GM21723 (cell line): ENCODE results near the gene ATM.
"Not testable (repeated sequence)": the region's sequence is repeated elsewhere in the genome, so short reads cannot be mapped to it uniquely, and the experiment has no call there.

Experiments
- ATAC-seq: cut with Tn5 transposase; IDR thresholded peaks from one replicate; pipeline ENCODE4 v1.9.1; 2021; ENCODE audit warnings: mild to moderate bottlenecking, moderate library complexity; ENCODE audit not compliant: unreplicated experiment

Gene ATM

DNA sequence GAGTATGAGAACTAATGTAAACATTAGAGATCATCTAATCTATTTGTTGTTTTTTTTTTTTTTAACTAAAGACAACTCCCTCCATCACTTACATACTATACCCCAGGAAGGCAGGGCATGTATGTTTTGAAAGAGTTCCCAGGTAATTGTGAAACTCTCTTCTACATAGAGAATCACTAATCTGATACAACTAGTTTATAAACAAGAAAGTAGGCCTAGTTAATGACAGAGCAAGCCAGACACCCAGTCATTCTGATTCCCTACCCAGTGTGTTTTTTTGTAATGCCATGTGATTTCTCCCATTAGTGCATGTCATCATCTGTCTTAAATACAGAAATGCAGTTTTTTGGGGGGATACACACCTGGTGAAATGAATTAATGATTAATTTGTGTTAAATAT, 123.6 kb downstream of the ATM start:
- no peak for ATAC-seq

DNA sequence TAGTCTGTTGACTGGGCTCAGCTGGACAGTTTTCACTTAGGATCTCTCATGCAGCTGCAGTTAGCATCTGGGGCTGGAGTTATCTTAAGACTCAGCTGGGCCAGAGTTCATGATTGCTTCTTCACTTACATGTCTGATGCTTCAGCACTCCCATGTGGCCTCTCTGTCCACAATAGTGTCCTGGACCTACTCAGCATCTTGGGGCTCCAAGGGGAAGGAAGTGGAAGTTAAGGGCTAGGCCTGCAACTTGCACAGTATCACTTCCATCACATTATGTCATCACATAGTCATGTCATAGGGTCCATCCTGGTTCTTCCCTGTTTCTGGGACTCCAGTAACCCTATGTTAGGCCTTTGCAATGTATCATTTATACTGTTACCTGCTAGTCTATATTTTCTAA, 128.6 kb downstream of the ATM start:
- ATAC-seq, result no peak

DNA sequence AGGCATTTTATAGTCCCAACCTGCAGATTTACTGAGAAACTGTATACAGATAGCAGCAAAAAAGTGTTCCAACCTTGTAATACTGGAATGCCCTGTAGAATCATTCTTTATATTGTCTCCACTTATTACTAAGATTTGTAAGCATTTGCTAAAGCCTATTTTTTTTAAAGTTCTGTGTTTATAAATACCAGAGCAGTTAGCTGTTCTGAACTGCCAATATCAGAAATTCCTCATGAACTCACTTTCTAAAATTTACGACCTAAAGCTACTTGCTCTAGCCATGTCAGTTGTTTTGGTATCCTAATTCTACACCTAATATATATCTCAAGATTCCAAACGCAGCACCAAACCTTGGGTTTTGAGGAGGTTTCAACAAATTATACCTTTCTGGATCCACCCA, 141.3 kb downstream of the ATM start:
- no peak for ATAC-seq

DNA sequence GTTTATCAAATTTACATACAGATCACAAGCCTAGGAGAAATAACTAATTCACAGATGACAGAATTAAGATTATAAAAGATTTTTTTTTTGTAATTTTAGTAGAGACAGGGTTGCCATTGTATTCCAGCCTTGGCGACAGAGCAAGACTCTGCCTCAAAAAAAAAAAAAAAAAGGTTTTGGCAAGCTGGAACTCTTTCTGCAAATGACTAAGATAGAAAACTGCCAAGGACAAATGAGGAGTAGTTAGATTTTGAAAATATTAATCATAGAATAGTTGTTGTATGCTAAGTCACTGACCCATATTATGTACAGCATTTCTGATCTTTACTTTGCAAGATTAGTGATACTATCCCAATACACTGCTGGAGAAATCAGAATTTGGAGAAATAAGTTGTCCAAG, 145.3 kb downstream of the ATM start:
- ATAC-seq, result no peak

DNA sequence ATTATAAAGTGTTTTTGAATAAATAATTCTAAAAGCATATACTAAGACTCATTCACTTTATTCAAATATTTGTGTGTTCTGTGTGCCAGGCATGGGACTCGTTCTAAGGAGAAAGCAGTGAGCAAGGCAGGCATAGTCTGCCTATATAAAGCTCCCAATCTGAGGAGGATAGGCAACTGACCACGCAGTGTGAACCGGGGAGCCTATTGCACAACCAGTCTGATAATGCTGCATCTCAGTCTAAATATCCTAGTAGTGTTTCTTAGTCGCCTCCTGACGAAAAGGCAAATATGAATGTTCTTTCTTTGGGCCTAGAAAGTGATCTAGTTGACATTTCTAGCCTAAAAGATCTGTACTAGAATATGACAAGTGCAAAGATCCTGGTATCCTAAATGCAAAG, 146.2 kb downstream of the ATM start:
- ATAC-seq, result no peak

DNA sequence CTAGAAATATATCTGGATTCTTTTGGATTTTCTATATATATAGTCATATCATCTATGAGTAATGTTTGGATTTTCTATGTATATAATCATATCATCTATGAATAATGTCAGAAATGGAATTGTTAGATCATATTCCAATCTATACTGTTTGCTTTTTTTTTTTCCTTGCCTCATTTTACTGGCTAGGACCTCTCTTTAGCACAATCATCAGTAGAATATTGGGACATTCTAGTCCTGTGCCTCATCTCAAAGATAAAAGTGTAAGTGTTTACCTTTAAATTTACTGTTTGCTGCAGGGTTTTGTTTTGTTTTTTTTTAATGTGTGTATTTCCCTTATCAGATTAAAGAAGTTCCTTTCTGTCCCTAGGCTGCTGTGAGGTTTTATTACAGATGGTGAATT, 147.4 kb downstream of the ATM start:
- no peak for ATAC-seq

DNA sequence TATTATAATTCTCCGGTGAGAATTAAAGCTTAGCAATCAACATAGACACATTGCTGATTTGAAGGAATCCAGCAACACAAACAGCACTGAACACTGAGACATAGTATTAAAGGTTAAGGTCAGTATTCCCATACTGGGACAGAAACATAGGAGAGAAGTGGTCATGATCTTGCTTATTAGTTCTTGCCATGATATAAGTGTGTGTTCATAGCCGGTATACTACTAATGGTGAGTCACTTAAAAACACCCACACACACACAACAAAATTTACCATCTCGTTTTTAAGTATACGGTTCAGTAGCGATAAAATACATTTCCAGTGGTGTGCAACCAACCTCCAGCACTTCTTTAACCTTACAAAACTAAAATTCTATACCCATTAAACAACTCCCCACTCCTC, 148.1 kb downstream of the ATM start:
- no peak for ATAC-seq

DNA sequence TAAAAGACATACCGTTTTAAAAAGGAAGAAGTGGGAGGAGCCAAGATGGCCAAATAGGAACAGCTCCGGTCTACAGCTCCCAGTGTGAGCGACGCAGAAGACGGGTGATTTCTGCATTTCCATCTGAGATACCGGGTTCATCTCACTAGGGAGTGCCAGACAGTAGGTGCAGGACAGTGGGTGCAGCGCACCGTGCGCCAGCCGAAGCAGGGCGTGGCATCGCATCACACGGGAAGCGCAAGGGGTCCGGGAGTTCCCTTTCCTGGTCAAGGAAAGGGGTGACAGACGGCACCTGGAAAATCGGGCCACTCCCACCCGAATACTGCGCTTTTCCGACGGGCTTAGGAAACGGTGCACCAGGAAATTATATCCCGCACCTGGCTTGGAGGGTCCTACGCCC, 150.6 kb downstream of the ATM start:
- ATAC-seq, result not testable (repeated sequence)

DNA sequence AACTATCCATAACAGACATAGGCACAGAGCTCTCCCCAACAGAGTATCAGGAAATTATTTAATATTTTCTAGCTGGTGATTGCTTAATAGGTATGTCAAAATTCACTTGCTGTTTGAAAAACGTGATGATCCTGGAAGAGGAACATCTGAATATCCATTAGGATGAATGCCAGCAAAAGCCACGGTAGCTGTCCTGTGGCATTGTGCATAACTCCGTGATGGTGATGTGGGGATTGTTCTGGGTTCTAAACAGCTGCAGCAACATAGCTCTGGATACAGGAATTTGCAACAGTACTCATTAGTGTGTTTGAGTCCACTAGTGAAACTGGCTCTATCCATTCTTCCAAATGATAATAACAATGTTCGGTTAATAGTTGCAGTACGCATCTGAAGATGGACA, 165.7 kb downstream of the ATM start:
- ATAC-seq, result no peak

DNA sequence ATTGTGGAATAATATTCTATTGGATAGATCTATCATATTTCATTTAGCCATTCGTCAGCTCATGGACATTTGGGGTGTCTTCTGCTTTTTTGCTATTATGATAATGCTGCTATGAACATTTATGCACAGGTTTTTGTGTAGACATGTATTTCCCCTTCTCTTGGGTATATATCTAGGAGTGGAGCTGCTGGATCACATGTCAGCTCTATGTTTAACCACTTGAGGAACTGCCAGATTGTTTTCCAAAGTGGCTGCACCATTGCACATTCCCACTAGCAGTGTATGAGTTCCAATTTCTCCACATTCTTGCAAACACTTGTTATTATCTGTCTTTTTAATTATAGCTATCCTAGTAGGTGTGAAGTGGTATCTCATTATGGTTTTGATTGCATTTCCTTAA, 169.5 kb downstream of the ATM start:
- ATAC-seq, result no peak

DNA sequence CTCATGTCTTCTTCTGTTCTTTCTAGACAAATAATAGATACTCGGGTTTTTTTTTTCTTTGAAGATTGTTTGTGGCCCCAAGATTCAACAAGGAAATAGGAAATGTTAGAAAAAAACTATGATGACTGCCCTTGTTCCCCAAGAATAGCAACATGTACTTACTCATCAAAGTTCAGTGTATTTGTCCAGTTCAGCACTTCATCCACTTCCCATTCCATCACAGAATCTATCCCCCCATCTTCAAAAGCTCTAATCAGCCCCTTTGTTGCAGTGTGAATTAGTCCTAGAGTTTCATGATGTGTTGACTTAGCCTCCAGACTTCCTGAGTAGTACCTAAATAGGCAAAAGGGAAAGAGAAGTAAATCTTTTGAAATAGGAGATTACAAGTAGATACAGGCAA, 170.2 kb downstream of the ATM start:
- no peak for ATAC-seq

DNA sequence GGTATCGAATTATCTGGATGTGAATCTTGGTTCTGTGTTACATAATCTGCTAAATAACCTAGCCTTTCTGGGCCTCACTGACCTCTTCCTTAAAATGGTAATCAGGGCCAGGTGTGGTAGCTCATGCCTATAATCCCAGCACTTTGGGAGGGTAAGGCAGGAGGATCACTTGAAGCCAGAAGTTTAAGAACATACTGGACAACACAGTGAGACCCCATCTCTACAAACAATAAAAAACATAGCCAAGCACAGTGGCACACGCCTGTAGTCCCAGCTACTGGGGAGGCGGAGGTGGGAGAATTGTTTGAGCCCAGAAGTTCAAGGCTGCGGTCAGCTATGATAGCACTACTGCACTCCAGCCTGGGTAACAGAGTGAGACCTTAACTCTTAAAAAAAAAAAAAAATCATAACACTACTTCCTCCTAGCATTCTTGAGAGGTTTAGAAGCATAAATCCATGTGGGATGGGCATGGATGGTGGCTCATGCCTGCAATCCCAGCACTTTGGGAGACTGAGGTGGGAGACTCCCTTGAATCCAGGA, 171.9 kb downstream of the ATM start:
- ATAC-seq, result no peak

DNA sequence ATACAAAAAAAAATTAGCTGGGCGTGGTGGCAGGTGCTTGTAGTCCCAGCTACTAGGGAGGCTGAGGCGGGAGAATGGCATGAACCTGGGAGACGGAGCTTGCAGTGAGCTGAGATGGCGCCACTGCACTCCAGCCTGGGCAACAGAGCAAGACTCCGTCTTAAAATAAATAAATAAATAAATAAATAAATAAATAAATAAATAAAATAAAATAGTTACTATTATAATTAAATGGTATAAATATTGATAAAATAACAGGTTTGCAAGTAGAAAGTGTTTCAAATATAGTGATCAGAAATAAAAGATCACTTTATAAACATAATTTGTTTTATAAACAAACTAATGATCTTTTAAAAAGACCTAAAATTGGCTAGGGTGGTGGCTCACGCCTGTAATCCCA, 173.8 kb downstream of the ATM start:
- not testable (repeated sequence) for ATAC-seq

DNA sequence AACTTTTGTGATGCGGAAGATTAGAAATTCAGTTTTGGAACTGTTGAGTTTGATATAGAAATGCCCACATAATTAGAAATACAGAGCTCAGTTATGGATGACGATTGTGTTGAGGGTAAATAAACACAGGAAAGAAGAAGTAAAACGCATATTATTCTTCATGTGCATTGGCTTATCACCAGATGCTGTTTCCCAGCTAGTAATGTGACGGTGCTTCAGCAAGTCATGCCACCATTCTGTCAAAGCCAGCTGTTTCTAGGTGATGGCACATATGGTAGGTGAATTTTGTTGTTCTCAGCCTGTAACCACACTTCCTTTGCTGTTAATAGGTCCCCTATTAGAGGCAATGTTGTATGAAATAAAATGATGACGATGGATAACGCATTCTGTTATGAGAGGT, 175.6 kb downstream of the ATM start:
- no peak for ATAC-seq

DNA sequence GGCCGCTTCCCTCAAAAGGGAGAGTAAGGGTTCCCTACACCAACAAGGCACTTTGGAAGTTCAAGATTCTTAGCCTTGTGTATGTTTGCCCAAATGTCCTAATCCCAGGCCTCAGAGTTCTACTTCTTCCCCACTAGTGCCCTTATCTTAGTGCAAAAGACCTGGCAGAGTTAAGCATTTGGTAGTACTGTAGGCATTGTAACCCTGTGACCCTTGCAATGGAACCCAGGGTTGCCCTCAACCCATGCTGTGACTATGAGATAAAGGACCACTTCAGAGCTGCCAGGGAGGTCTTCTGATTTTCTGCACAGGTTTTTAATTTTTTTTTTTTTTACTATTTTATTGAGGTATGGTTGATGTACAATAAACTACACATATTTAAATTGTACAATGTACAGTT, 179.4 kb downstream of the ATM start:
- ATAC-seq, result no peak

DNA sequence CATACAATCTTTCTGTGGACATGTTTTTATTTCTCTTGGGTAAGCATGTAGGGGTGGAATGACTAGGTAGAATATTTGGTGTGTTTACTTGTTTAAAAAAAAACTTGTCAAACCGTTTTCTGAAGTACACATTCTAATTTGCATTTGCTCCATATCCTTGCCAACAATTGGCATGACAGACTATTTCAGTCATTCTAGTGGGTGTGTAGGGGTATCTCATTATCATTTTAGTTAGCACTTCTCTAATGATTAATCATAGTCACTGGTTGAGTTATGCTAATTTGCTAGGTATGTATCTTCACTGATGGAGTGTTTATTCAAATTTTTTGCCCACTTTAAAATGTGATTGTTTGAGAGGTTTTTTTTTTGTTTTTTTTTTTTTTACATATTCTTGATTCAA, 180.2 kb downstream of the ATM start:
- no peak for ATAC-seq

DNA sequence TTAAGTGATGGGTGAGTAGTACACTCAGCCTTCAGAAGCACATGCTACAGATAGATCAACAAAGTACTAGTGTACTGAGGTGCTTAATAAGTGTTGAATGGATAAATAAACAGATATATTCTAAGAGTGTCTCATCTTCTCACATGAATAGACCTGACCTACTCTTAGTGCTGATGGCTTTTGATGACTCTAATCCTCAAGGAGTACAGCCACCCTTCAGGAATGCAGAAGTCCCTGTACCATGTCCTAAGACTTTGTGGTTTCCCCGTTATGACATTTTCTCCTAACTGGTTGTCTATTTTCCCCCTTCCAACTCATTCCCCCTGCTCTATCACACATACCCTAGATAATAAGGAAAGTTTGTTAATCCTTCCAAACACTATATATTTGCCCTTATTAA, 182.8 kb downstream of the ATM start:
- ATAC-seq, result no peak

DNA sequence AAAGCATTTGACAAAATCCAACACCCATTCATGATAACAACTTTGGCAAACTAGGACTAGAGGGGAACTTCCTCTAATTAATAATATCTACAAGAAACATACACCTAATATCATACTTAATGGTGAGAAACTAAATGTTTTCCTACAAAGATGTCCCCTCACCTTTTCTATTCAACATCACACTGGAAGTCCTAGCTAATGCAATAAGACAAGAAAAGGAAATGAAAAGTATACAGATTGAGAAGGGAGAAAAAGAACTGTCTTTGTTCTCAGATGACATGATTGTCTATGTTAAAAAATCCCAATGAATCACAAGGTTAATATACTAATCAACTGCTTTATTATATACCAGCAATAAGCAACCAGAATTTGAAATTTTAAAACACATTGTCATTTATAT, 192.1 kb downstream of the ATM start:
- ATAC-seq, result no peak

DNA sequence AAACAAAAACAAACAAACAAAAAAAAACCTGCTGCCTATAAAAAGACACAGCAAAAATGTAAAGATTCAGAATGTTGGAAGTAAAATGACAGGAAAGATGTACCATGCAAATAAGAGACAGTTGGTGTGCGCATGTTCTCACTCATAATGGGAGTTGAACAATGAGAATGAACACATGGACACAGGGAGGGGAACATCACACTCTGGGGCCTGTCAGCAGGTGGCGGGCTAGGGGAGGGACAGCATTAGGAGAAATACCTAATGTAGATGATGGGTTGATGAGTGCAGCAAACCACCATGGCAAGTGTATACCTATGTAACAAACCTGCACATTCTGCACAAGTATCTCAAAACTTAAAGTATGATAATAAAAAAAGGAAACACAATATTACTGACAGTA, 194.7 kb downstream of the ATM start:
- not testable (repeated sequence) for ATAC-seq
